ENCODE data around the gene DLG2.

GRCh38 chr11:83611600-83611999 is 2015.5 kb downstream of the DLG2 start:
- TF ChIP-seq ZNF396 (CRISPR knock-in tag; IDR thresholded peaks at IDR 0.05; ENCODE audit: borderline replicate concordance) (no peak), CTCF (IDR thresholded peaks at IDR 0.05) (no peak), JUN (CRISPR knock-in tag; IDR thresholded peaks at IDR 0.05) (no peak), ZBTB21 (CRISPR knock-in tag; IDR thresholded peaks at IDR 0.05; ENCODE audit: borderline replicate concordance) (no peak), FOXJ3 (CRISPR knock-in tag; IDR thresholded peaks at IDR 0.05; ENCODE audit: borderline replicate concordance) (no peak), ZNF512 (CRISPR knock-in tag; IDR thresholded peaks at IDR 0.05; ENCODE audit: borderline replicate concordance) (no peak)

All from WTC11 (cell line).